ENCODE measurements around the gene NRDE2.

The NRDE2 gene

DNA sequence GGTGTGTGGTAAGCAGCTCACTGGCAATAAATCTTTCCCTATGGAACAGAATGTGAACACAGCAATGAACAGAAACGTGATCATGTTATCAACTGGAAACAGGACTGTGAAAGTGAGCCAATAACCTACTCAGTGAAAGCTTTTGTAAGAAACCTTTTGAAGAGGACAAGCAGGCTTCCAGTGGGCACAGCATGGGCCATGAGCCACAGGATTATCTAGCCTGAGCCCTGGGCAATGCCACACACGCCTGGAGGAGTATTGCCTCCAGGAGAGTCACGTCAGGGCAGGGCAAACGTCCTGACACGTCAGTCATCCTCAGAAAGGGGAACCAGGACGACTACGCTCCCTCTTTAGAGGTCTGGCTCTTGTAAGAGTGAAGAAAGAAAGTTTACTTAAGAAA is 32.3 kb downstream of the NRDE2 start:
- DNase-seq (ENCODE audit: low read depth in 2 of 2): no peak

DNA sequence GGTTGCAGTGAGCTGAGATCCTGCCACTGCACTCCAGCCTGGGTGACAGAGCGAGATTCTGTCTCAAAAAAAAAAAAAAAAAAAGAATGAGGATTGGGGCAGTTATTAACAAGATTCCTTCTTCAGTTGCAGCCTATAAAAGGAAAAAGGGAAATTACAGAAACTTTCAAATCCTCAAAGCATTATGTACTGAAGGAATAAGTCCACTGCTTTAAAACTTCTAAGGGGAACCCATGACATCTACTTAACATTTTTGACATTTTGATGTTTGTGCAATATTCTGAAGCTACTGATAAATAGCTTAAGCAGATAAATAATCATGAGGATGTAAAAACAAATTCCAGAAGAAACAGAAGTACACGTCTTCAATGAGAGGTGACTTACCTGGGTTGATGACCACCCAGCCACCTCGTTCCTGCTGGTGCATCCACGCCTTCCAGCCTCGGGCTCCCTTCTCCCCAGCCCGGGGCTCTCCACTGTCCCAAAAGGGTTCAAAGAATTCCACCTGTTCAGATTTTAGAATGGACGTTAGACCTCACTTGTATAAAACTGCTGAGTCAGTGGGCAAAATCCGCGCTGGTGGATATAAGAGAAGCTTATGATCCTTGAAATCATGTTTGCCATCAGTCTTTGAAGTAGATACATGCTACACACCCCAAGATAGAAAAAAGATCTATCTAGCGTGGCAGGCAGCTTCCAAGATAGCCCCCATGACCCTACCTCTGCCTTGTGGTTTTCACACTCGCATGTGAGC is 33.7 kb downstream of the NRDE2 start:
- no peak for DNase-seq (ENCODE audit: low read depth in 2 of 2)

DNA sequence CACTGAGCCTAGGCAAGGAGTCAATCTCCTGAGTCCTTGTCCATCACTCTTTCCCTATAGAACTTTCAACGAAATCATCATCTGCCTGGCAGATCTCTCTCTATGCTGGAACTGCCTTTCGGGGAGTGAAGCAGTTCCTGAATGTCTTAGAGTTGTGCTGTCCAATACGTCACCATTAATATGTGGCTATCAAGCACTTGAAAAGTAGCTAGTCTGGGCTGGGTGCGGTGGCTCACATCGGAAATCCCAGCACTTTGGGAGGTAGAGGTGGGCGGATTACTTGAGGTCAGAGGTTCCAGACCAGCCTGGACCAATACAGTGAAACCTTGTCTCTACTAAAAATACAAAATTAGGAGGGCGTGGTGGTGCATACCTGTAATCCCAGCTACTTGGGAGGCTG is 35.1 kb downstream of the NRDE2 start:
- DNase-seq (ENCODE audit: low read depth in 2 of 2): no peak

- no peak for DNase-seq (ENCODE audit: low read depth in 2 of 2)
These were observed 35.7 kb downstream of the NRDE2 start for GRCh38 chr14:90295870-90296516.

DNA sequence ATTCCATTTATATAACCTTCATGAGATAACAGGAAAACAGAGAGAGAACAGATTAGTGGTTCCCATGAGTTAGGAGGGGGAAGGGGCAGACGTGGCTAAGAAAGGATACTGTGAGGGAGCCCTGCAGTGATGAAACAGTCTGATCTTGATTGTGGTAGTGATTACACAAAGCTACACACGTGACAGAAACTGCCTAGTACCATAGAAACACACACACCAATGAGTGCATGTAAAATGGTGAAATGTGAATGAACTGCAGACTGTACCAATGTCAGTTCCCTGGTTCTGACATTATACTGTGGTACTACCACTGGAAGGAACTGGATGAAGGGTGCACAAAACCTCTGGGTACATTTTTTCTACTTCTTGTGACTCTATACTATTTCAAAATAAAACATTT is 36.9 kb downstream of the NRDE2 start:
- no peak for DNase-seq (ENCODE audit: low read depth in 2 of 2)

- DNase-seq (ENCODE audit: low read depth in 2 of 2): no peak
These were observed 37.7 kb downstream of the NRDE2 start for GRCh38 chr14:90293766-90294730.

- no peak for DNase-seq (ENCODE audit: low read depth in 2 of 2)
These were observed 40.0 kb downstream of the NRDE2 start for GRCh38 chr14:90291699-90292098.

DNA sequence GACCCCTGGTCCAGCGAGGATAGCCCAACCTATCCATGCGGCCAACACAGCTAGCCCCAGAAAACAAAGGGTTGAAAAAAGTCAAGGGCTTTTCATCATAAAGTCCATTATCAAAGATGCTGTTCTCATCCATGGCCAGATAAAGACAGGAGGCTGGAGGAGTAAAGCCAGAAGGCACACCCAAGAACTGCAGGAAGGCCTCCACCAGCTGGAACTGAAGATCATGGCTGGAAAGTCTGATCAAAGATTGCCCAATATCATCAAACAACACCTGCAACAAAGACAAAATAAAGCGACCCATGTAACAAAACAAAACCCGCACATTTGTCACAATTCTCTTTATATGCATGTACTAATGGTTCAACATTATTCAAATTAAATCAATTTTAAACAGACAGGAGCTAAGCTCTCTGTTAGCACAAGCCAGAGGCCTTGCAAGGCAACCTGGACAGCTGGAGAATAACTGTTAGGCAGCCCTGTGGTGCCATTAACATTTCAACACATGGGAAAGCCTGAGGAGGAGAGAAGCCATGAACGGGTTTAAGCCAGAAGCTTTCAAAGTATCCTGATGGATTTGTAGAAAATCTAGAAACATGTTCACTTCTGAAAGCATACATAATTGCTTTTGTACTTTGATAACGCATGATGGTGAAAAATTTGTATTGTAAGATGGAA is 41.3 kb downstream of the NRDE2 start:
- no peak for DNase-seq (ENCODE audit: low read depth in 2 of 2)

- DNase-seq (ENCODE audit: low read depth in 2 of 2): no peak
These were observed 42.9 kb downstream of the NRDE2 start for GRCh38 chr14:90288651-90289355.

- no peak for DNase-seq (ENCODE audit: low read depth in 2 of 2)
These were observed 44.0 kb downstream of the NRDE2 start for GRCh38 chr14:90287791-90288190.

- DNase-seq (ENCODE audit: low read depth in 2 of 2): no peak
These were observed 50.0 kb downstream of the NRDE2 start for GRCh38 chr14:90281756-90282155.

DNA sequence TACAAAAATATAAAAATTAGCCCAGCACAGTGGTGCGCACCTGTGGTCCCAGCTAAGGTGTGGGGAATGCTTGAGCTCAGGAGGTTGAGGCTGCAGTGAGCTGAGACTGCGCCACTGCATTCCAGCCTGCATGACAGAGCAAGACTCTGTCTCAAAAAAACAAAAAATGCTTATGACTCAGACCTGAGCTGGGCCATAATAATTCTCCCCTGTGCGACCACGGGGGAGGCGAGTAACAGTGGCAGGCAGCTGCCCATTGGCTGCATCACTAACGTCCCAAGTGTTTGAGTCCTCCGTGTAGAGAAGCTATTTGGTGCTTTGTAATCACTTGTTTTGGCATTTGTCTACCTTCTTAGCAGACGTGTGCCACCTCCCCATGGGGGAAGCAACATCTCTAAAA is 50.5 kb downstream of the NRDE2 start:
- no peak for DNase-seq (ENCODE audit: low read depth in 2 of 2)

- no peak for DNase-seq (ENCODE audit: low read depth in 2 of 2)
These were observed 51.6 kb downstream of the NRDE2 start for GRCh38 chr14:90280096-90280495.

DNA sequence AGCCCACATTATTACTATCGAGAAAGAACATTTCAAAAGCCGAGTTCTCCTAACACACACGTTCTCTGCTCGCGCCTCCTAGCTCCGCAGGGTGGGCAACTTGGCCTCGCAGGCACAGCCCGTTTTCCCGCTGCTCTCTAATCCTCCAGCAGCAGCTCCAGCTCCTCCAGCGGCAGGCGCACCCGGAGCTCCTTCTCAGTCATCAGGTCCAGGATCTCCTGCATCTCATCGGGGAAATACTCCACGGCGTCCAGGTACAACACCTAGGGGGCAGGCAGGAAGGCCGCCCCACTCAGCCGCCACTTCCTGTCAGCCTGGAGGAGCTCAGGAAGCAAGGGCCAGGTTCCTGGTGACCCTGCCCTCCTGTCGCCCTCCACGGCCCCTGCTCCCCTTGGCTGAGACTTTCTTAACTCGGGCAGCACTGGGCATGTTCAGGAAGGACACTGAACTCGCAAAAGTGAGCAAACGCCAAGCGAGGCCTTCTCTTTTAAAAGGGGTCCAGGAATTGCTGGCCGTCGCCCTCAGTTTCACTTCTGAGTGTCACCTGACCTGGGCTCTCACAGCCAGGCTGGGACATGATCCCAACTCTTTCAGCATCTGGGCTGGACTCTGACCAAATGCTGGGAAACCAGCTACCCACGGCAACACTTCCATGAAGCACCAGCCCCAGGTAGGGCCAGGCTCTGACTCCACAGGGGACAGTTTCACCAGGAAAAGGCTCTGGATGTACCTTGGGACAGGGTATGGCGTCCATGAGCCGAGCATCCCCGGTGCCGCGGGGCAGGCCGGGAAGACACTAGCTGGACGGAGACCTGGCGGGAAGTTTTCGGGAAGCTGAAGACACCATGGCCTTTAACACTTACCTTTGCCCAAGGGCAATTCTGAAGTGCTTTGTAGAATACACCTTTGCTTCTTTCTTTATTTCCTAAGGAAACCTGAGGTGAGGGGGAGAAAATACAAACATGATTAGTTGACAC is 53.3 kb downstream of the NRDE2 start:
- DNase-seq (ENCODE audit: low read depth in 2 of 2): no peak

DNA sequence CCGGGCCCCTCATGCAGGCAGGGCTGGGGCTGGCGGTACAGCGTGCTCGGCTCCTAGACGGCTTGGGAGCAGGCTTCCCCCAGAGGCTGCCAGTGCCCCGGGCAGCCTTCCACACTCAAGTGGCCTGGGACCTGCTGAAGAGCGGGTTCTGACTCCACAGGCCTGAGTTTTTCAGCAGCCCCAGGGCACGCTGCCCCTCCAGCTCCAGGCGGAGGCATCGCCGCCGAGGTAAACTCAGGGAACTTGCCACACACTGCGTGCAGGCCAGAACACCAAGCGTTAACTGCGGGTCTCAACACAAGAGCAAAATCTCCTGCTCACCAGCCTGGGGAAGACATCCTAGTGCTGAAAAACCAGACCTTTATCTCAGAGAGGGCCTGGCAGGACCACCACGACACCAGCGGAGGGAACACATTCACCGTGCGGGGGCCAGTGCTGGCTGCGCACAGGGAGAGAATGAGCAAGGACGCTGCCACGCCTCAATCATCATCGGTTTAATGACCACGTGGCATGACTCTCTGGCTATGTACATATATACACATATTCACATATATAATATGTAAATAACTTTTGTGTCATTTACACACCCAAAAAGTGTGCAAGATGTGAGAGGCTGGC is 54.1 kb downstream of the NRDE2 start:
- no peak for DNase-seq (ENCODE audit: low read depth in 2 of 2)

DNA sequence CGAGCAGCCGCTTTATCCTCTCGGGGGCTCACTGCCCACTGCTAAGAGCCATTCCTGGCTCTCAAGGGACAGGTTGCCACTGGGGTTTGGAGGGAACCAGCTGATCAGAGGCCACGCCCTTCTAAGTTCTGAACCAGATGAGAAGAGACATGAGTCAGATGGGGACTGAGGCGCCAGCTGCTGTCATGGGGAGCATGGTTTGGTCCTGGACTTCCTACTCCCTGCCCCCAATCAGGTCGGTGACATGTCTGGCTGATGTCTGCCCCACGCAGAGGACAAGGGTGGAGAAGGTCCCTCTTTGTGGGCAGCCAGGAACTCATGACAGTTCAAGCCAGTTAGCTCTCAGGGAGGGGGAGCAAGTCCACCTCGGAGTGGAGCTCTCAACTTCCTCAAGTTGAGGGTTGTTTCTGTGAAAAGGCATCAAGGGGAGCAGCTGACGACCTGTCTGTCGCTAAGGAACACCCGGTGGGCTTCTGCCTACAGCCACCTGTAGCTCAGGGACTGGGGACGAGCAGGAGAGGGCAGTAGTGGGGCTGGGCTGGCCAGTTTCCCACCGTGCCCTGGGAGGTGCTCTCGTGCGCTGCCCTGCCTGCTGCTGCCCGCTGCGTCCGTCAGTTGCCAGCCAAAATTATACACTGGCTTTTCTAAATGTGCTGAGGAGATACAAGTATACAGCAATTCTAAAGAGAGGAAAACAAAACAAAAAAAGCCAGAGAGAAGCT is 54.9 kb downstream of the NRDE2 start:
- no peak for DNase-seq (ENCODE audit: low read depth in 2 of 2)

GRCh38 chr14:90275820-90276219 is 55.9 kb downstream of the NRDE2 start:
- peak; percentile 21 to 29 for DNase-seq (ENCODE audit: low read depth in 2 of 2)

DNA sequence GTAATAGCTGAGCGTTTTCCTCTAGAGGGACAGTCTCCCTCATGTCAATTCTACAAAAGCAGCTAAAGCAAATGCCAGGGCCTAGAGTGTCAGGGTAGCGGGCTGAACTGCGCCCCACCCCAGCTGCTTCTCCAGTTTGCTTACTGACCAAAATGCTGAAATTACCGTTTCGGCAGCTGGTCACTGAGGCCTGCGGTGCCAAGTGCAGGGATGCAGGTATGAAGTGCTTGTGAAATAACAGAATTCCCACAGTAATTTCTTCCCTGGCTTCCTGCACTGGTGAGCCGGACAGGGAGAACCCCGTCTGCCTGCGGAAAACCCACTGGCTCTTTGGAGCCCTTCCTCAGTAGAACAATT is 56.3 kb downstream of the NRDE2 start:
- DNase-seq (ENCODE audit: low read depth in 2 of 2): no peak
